Immature natural killer cell (primary cell): ENCODE results near the gene STARD8. TPM values are rescaled to one million over a fixed set of nuclear protein-coding genes. Genes with fewer than 3 reads are reported as not detected.

ENCODE experiments used
- DNase-seq, 3 donors: peaks; one replicate each; pipeline ENCODE4 v3.0.0; 2022; ENCODE audit warnings: mixed read lengths in 1 of 3
- H3K27ac Mint-ChIP-seq, 6 donors: one replicate each; pipeline ENCODE4 v1.8.0; 2020; ENCODE audit warnings: mixed read lengths in 6 of 6, mild to moderate bottlenecking in 5 of 6, inconsistent platforms in 4 of 6, moderate library complexity in 3 of 6
- H3K27me3 Mint-ChIP-seq, 3 donors: one replicate each; pipeline ENCODE4 v1.8.0; 2020 to 2021; ENCODE audit warnings: low read depth in 3 of 3, mild to moderate bottlenecking in 3 of 3, mixed read lengths in 3 of 3, moderate library complexity in 3 of 3, inconsistent platforms in 1 of 3
- H3K36me3 Mint-ChIP-seq, 3 donors: one replicate each; pipeline ENCODE4 v1.8.0; 2020; ENCODE audit warnings: mixed read lengths in 3 of 3, inconsistent platforms in 2 of 3, mild to moderate bottlenecking in 2 of 3
- H3K4me1 Mint-ChIP-seq, 2 donors: one replicate each; pipeline ENCODE4 v1.8.0; 2020; ENCODE audit warnings: inconsistent platforms in 2 of 2, mild to moderate bottlenecking in 2 of 2, mixed read lengths in 2 of 2, moderate library complexity in 1 of 2
- H3K4me3 Mint-ChIP-seq, 5 donors: one replicate each; pipeline ENCODE4 v1.8.0; 2020; ENCODE audit warnings: mild to moderate bottlenecking in 5 of 5, mixed read lengths in 5 of 5, inconsistent platforms in 3 of 5, moderate library complexity in 3 of 5
- H3K9me3 Mint-ChIP-seq, 6 donors: one replicate each; pipeline ENCODE4 v1.8.0; 2020; ENCODE audit warnings: mild to moderate bottlenecking in 6 of 6, mixed read lengths in 6 of 6, inconsistent platforms in 4 of 6, moderate library complexity in 3 of 6
- polyA plus RNA-seq, 3 donors: library from polyadenylated mRNA; unstranded; fragments of 300-500 nt; fragmentation: Illumina TruSeq; gene quantifications; one replicate each; pipeline ENCODE4 v1.2.3, GENCODE V29; 2021

STARD8 gene
- polyA plus RNA-seq, 3 donors from 2014 or later, result 0.22 to 0.27 TPM; not detected in 1

DNA sequence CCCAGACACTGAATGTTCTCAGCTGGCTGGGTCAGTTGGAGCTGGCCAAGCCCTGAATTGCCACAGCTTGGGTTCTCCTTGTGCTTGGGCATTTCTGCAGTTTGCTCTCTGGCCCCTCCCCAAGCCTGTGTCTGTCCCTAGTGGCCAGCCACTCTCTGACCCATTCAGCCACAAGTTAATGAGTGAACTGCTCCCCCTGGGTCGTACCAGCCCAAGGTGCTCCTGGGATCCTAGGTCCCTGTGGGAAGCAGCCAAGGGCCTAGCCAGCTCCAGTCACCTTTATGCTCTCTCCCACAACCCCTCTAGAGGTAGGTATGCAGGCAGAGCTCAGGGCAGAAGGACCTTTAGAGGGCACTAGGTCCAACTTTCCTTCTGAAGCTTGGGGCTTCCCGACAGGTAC, 51.5 kb downstream of the STARD8 start:
- Mint-ChIP-seq H3K9me3 (no peaks in the 10 kb centered on the region), H3K27ac (no peak overlapping the region), H3K27me3 (peaks cover 4 to 5% (median 5%) of the 10 kb centered on the region in 3 donors), H3K4me1 (peaks cover 0 to 5% of the 10 kb centered on the region in 2 donors), H3K4me3 (no peak overlapping the region), H3K36me3 (no peaks in the 10 kb centered on the region)
- DNase-seq, result no peak

- H3K27ac Mint-ChIP-seq, result no peak overlapping the region
- H3K4me1 Mint-ChIP-seq, result no peaks in the 10 kb centered on the region
- H3K9me3 Mint-ChIP-seq, result no peaks in the 10 kb centered on the region
- H3K36me3 Mint-ChIP-seq, result no peaks in the 10 kb centered on the region
- H3K27me3 Mint-ChIP-seq, result peaks cover 0 to 6% (median 4%) of the 10 kb centered on the region in 3 donors
- no peak for DNase-seq
- H3K4me3 Mint-ChIP-seq, result no peak overlapping the region
These were observed 52.7 kb downstream of the STARD8 start for GRCh38 chrX:68699960-68700746.

GRCh38 chrX:68703369-68703768, 55.9 kb downstream of the STARD8 start:
- H3K27me3 Mint-ChIP-seq, result peaks cover 0 to 6% (median 3%) of the 10 kb centered on the region in 3 donors
- H3K4me3 Mint-ChIP-seq, result no peak overlapping the region
- H3K27ac Mint-ChIP-seq, result no peak overlapping the region
- H3K36me3 Mint-ChIP-seq, result no peaks in the 10 kb centered on the region
- DNase-seq, result no peak
- no peaks in the 10 kb centered on the region for H3K9me3 Mint-ChIP-seq
- no peaks in the 10 kb centered on the region for H3K4me1 Mint-ChIP-seq

- no peaks in the 10 kb centered on the region for H3K36me3 Mint-ChIP-seq
- H3K4me1 Mint-ChIP-seq, result no peaks in the 10 kb centered on the region
- no peak overlapping the region for H3K4me3 Mint-ChIP-seq
- no peaks in the 10 kb centered on the region for H3K9me3 Mint-ChIP-seq
- no peak for DNase-seq
- no peak overlapping the region for H3K27ac Mint-ChIP-seq
- H3K27me3 Mint-ChIP-seq, result peaks cover 0 to 6% (median 3%) of the 10 kb centered on the region in 3 donors
These were observed 56.4 kb downstream of the STARD8 start for GRCh38 chrX:68703846-68704245.

DNA sequence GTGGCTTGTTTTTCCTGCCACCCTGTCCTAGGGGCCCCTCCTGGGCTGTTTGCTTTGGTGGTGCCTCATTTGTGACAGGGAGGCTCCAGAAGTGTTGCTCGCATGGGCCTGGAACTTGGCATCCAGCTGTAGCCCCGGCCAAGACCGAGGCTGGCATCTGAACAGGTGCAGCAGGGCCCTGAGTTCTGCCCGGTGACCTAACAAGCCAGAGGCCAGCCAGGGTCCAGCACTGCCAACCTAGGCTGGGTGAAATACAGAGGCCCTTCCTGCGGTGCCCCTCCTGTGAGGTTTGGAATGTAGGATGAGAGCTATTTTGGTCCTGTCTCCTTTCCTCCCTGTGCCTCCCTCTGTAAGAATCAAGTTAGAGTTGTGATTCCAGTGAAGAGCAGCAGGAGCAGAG, 58.5 kb downstream of the STARD8 start:
- Mint-ChIP-seq H3K27me3 (peaks cover 0 to 6% (median 1%) of the 10 kb centered on the region in 3 donors), H3K4me1 (no peaks in the 10 kb centered on the region), H3K36me3 (no peaks in the 10 kb centered on the region), H3K27ac (no peak overlapping the region), H3K9me3 (no peaks in the 10 kb centered on the region), H3K4me3 (no peak overlapping the region)
- DNase-seq, result no peak

DNA sequence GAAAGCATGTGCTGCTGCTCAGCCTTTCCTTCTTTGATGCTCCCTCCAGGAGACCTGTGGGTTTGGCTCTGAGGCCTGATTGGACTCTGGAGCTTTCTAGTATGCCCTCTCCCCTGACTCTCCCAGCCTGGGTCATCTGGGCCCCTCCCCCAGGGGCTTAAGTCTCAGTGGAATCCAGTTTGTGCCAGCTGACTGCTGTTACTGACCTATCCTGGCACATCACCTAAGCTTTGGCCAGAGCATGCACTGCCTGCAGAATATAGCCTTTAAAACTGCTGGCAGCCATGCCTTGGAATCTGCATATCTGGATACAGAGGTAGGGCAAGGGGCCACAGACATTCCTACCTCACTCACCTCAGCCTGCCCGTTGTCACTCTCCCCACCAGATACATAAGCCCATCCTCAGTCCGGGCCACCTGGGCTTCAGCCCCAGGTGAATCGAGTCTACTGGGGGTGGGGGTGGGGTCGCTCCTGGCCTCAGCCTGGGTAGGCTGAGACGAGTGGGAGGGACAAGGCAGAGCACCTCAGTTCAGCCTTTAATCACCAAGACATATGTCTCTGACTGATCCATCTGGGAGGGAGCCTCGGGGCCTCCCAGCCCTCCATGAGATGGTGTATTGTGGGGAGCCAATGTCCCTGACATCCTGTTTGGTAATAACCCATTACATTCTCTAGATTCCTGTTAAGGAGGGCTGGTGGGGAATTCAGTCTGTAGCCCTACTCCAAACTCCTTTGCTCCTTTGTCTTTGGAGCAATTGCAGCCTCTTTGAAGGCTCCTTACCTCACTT, 61.2 kb downstream of the STARD8 start:
- H3K27me3 Mint-ChIP-seq, result peaks cover 1 to 6% (median 5%) of the 10 kb centered on the region in 3 donors
- H3K4me1 Mint-ChIP-seq, result no peaks in the 10 kb centered on the region
- no peaks in the 10 kb centered on the region for H3K36me3 Mint-ChIP-seq
- H3K9me3 Mint-ChIP-seq, result no peaks in the 10 kb centered on the region
- H3K27ac Mint-ChIP-seq, result no peak overlapping the region
- H3K4me3 Mint-ChIP-seq, result no peak overlapping the region
- no peak for DNase-seq

DNA sequence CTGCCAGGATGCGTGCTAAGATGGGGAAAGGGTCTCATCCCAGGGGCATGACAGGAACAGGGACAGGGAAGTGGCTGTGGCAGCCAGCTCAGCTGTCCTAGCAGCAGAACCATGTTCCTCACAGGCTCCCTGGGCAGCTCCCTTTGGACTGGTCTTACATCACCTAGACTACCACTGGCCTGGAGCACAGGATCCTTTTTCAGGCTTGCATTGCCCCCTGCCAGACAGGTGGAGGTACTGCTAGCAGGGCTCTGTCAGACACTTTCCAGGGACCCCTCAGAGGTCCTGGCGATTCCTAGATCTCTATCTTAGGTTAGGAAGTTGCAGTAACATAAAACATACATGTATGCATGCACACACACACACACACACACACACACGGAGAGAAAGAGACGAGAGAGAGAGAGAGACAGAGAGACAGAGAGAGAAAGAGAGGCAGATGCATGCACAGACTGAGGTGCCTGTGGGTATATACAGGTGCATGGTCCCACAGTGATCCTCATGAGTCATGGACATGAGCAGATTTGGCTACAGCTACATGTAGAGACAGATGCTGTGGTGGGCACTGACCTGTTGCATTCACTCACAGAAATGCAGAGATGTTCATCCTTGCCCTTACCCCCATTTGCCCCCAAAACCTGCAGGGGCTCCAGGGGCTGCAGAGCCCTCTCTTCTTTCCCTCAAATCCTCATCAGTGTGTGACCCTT, 63.6 kb downstream of the STARD8 start:
- no peak for DNase-seq
- Mint-ChIP-seq H3K36me3 (no peaks in the 10 kb centered on the region), H3K4me1 (no peaks in the 10 kb centered on the region), H3K4me3 (no peak overlapping the region), H3K9me3 (no peaks in the 10 kb centered on the region), H3K27ac (no peak overlapping the region), H3K27me3 (peaks cover 1 to 6% (median 4%) of the 10 kb centered on the region in 3 donors)

- H3K4me3 Mint-ChIP-seq, result no peak overlapping the region
- H3K9me3 Mint-ChIP-seq, result no peaks in the 10 kb centered on the region
- H3K4me1 Mint-ChIP-seq, result no peaks in the 10 kb centered on the region
- no peak for DNase-seq
- no peak overlapping the region for H3K27ac Mint-ChIP-seq
- peaks cover 1 to 6% (median 4%) of the 10 kb centered on the region in 3 donors for H3K27me3 Mint-ChIP-seq
- H3K36me3 Mint-ChIP-seq, result no peaks in the 10 kb centered on the region
These were observed 64.4 kb downstream of the STARD8 start for GRCh38 chrX:68711845-68712244.

GRCh38 chrX:68714856-68715255, 67.4 kb downstream of the STARD8 start:
- H3K4me1 Mint-ChIP-seq, result no peaks in the 10 kb centered on the region
- H3K36me3 Mint-ChIP-seq, result no peaks in the 10 kb centered on the region
- no peak overlapping the region for H3K4me3 Mint-ChIP-seq
- H3K27ac Mint-ChIP-seq, result no peak overlapping the region
- no peaks in the 10 kb centered on the region for H3K9me3 Mint-ChIP-seq
- DNase-seq, result no peak
- H3K27me3 Mint-ChIP-seq, result peaks cover 4 to 6% (median 4%) of the 10 kb centered on the region in 3 donors

- no peak overlapping the region for H3K27ac Mint-ChIP-seq
- DNase-seq, result no peak
These were observed 69.7 kb downstream of the STARD8 start for GRCh38 chrX:68717196-68717595.

GRCh38 chrX:68717663-68718442, 70.4 kb downstream of the STARD8 start:
- no peak overlapping the region for H3K4me3 Mint-ChIP-seq
- H3K4me1 Mint-ChIP-seq, result no peaks in the 10 kb centered on the region
- no peaks in the 10 kb centered on the region for H3K9me3 Mint-ChIP-seq
- peaks cover 2 to 6% (median 4%) of the 10 kb centered on the region in 3 donors for H3K27me3 Mint-ChIP-seq
- H3K27ac Mint-ChIP-seq, result no peak overlapping the region
- no peak for DNase-seq
- no peaks in the 10 kb centered on the region for H3K36me3 Mint-ChIP-seq

More at GRCh38 chrX:68717196-68717595, 69.7 kb downstream of the STARD8 start:
- no peaks in the 10 kb centered on the region for H3K9me3 Mint-ChIP-seq
- peaks cover 3 to 6% (median 4%) of the 10 kb centered on the region in 3 donors for H3K27me3 Mint-ChIP-seq
- H3K4me1 Mint-ChIP-seq, result no peaks in the 10 kb centered on the region
- H3K36me3 Mint-ChIP-seq, result no peaks in the 10 kb centered on the region
- H3K4me3 Mint-ChIP-seq, result no peak overlapping the region

GRCh38 chrX:68718443-68718820, 71.0 kb downstream of the STARD8 start:
- no peak for DNase-seq
- Mint-ChIP-seq H3K9me3 (no peaks in the 10 kb centered on the region), H3K4me3 (no peak overlapping the region), H3K27ac (no peak overlapping the region), H3K4me1 (no peaks in the 10 kb centered on the region), H3K36me3 (no peaks in the 10 kb centered on the region), H3K27me3 (peaks cover 0 to 6% (median 4%) of the 10 kb centered on the region in 3 donors)

GRCh38 chrX:68719181-68719903, 71.9 kb downstream of the STARD8 start:
- Mint-ChIP-seq H3K9me3 (no peaks in the 10 kb centered on the region), H3K4me3 (no peak overlapping the region), H3K36me3 (no peaks in the 10 kb centered on the region), H3K4me1 (no peaks in the 10 kb centered on the region), H3K27me3 (peaks cover 0 to 4% (median 2%) of the 10 kb centered on the region in 3 donors), H3K27ac (no peak overlapping the region)
- no peak for DNase-seq
